GM19467 (cell line): ENCODE results near the gene SMURF1.
"Not testable (repeated sequence)": the region's sequence is repeated elsewhere in the genome, so short reads cannot be mapped to it uniquely, and the experiment has no call there.

Experiments
- ATAC-seq: cut with Tn5 transposase; IDR thresholded peaks from one replicate; pipeline ENCODE4 v1.9.1; 2021; ENCODE audit warnings: mild to moderate bottlenecking, moderate library complexity; ENCODE audit not compliant: unreplicated experiment

SMURF1 gene

GRCh38 chr7:99122762-99123161 is 21.1 kb downstream of the SMURF1 start:
- ATAC-seq = no peak

DNA sequence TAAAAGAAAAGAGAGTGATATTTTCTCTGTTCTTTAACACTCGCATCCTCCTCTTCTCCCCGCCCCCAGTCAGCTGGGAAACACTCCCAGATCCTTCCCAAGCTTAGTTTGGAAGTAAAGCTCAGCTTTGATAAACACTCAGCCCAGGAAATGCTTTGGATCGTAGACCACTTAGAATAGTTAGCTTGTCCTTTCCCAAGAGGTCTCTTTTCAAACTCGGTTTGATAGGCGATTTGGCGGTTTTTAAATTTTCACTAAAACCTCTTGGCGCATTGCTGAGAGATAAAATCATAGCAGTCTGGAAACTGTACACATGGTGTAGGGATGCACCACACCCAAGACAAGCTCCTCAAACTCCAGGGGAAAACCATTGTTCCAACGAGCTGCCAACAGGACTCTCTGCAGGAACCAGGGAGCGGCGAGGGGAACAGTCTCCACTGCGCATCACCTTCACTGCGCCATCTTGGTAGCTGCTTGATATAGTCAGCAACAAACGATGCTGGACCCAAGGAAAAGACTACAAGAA is 22.3 kb downstream of the SMURF1 start:
- no peak for ATAC-seq

- no peak for ATAC-seq
These were observed 23.0 kb downstream of the SMURF1 start for GRCh38 chr7:99120916-99121315.

- ATAC-seq = no peak
These were observed 23.4 kb downstream of the SMURF1 start for GRCh38 chr7:99120501-99120900.

DNA sequence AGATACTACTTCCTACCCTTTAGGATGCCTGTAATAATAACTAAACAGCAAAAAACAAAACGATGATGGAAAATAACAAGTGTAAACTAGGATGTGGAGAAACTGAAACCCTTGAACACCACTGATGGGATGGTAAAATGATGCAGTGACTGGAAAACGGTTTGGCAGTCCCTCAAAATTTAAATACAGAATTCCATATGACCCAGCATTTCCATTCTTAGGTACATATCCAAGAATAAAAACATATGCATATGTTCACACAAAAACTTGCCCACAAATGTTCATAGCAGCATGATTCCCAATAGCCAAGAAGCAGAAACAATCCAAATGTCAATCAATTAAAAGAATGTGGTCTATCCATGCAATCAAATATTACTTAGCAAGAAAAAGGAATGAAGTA is 25.8 kb downstream of the SMURF1 start:
- ATAC-seq = no peak

DNA sequence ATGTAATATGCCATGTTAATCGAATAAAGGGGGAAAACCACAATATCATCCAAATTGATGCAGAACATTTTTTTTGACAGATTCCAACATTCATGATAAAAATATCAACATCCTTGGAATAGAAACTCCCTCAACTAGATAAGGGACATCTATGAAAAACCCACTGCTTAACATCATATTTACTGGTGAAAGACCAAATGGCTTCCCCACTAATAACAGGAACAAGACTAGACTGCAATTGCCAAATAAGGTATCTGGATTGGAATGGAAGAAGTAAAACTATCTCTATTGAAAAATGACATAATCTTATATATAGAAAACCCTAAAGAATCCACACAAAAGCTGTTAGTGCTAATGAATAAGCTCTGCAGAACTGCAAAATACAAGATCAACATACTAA is 27.8 kb downstream of the SMURF1 start:
- no peak for ATAC-seq

DNA sequence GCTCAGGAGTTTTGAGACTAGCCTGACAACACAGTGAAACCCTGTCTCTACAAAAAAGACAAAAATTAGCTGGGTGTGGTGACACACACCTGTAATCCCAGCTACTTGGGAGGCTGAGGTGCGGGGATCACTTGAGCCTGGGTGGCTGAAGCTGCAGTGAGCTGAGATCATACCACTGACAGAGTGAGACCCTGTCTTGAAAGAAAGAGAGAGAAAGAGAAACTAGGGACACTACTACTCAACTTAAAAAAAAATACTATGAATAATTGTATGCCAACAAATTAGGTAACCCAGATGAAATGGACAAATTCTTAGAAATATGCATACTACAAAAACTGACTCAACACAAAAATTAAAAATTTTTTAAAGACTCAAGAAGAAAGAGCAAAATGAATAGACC is 28.5 kb downstream of the SMURF1 start:
- no peak for ATAC-seq

GRCh38 chr7:99112979-99113378 is 30.9 kb downstream of the SMURF1 start:
- no peak for ATAC-seq

- ATAC-seq = peak; percentile 60
These were observed 31.8 kb downstream of the SMURF1 start for GRCh38 chr7:99112097-99112496.

DNA sequence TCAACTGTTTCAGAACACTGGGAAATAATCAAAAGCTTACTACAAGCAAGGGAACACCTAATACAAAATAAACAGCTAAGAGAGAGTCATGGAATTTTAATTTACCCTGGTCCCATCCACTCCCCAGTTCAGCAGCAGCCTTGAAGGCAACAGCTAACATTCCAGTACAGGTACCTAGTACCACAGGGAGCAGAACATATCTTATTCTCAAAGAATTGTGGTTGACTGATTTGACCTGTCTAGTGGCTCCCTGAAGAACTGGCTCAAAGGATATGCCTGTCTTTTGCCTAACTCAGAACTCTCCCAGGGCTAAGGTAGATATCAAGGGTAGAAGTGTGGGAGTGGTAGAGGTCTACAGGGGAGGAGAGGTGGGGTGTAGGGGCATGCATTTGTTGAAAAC is 32.3 kb downstream of the SMURF1 start:
- ATAC-seq = peak; percentile 19

GRCh38 chr7:99109108-99110051 is 34.5 kb downstream of the SMURF1 start:
- no peak for ATAC-seq

DNA sequence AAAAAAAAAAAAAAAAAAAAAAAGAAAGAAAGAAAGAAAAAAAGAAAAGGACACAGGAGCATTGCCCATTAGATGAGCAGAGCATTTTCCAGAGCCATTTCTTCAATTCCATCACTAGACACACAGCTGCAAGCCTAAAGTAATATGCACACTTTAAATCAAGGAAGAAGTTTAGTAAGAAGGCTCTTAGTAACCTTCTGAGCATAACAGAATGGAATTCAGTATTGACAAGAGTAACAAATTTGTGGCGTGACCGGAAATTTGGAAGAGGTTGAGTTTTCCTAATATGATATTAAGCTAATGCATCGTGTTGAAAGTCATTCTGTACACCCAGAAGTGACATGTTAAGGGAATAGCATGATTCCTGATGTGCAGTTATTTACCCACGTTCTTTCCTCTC is 35.3 kb downstream of the SMURF1 start:
- no peak for ATAC-seq

- no peak for ATAC-seq
These were observed 37.1 kb downstream of the SMURF1 start for GRCh38 chr7:99106821-99107241.

GRCh38 chr7:99106411-99106810 is 37.5 kb downstream of the SMURF1 start:
- ATAC-seq = no peak

GRCh38 chr7:99105756-99106155 is 38.2 kb downstream of the SMURF1 start:
- no peak for ATAC-seq

DNA sequence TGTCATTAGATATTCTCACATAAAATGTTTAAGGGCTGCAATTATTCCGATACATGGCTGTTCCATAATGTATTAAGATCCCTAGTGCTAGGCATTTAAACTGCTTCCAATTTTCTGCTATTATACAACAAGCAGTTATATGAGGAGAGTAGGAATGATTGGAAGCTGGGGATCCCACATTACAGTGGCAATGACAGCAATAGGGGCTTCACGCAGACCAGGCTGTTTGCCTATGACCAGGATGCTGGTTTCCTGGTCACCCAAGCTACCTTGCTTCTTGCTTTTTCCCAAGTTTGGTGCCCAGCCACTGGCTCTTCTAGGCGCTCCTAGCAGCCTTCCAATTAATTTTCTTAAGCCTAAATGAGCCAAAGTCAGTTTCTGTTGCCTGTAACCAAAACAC is 39.3 kb downstream of the SMURF1 start:
- no peak for ATAC-seq

- not testable (repeated sequence) for ATAC-seq
These were observed 40.1 kb downstream of the SMURF1 start for GRCh38 chr7:99103836-99104235.

DNA sequence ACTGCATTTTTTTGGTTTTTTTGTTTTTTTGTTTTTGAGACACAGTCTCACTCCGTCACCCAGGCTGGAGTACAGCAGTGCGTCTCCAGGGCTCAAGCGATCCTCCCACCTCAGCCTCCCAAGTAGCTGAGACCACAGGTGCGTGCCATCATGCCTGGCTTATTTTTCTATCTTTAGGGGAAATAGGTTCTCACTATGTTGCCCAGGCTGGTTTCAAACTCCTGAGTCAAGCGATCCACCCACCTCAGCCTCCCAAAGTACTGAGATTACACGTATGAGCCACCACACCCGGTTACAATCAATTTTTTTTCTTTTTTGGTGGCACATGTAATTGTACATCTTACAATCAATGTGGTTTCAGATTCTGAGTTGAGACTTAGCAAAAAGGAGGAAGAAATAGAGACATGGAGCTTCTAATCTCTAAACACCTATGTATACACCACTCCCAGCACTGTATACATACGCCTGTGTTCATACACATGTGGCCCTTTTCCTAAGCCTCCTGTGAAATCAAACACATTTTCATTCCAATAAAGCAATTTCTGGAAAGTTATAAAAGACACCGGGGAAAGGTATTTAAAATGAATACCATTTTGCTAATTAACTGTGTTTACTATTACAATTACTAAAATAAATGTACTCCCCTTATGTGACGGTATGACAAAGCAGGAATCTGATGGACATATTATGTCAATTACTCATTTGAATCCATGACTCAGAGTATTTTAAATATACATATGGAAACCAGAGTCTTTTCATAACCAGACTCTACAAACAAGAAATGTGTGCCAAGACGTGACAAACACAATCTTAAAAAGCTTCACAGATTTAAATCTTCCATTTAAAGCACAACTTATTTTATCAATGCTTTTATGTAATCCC is 40.9 kb downstream of the SMURF1 start:
- no peak for ATAC-seq

DNA sequence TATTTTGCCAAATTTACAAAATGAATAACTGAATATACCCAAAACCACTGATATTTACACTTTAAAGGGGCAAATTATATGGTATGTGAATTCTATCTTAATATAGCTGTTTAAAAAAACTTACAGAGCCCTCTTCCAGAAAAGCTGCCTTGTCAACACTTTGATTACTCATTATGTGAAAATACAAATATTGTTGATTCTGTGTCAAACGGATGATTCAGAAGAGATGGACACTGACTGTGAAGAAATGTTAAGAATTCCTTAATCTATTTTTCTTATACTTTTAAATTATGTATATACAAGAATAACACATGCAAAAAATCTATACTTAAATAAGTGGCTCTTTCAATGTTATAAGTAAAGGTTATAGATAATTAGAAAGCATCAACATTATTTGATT is 41.5 kb downstream of the SMURF1 start:
- no peak for ATAC-seq

GRCh38 chr7:99101516-99101915 is 42.4 kb downstream of the SMURF1 start:
- ATAC-seq = not testable (repeated sequence)

DNA sequence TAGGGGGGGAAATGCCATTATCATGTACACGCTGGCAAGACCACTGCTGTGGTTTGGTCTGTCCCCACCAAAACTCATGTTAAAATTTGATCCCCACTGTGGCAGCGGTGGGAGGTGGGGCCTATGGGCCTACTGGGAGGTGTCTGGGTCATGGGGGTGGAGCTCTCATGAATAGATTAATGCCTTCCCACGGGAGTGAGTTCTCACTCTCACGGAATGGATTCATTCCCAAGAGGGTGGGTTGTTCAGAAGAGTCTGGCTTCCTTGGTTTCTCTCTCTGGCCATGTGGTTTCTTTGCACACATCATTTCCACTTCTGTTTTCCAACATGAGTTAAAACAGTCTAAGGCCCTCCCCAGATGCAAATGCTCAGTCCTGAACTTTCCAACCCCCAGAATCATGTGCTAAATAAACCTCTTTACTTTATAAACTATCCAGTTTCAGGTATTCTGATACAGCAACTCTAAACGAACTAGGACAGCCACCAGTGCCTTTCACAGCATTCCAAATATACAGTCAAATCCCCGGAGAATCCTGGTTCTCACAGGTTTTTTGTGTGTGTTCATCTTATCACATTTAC is 44.3 kb downstream of the SMURF1 start:
- ATAC-seq = no peak
